Measurements from ENCODE around the gene FIS1.
A peak's percentile ranks its signal among the peaks of the same experiment; 100 is the strongest.
"Not testable (repeated sequence)": the region's sequence is repeated elsewhere in the genome, so short reads cannot be mapped to it uniquely, and the experiment has no call there.

Gene FIS1

DNA sequence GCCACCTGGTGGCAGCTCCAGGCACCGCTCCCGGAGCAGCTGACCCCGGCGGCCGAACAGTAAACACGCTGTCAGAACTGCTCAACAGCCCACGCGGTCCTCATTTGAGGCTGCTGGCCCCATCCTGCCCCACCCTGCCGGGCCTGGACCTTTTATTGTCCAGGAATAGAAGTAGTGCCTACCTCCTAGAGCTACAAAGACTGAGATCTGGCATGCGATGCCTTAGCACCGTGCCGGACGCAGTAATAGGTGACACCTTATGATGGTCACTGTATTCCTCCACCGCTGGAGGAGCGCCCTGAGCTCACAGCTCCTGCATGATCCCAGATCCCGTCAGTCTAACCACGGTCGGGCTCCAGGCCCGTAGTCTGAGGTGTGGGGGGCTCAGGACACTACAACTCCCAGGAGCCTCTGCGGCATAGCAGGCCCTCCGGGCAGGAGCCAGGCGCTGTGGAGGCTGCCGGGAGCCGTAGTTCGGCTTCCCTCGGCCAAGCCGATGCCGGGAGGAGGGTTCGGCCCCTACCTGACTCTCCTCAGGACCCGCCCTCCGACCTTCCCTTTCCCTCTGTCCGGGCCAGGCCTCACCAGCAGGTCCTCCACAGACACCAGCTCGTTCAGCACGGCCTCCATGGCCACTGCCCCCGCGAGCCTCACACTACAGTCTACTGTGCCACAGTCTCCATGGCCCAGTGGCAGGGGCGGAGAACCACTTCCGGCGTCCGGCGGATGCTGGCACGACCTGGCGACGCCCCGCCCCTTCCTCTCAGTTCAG lies at the start of gene FIS1:
Gene FIS1 (minus strand): TSS at position 707 of the 772 bp plus-strand sequence. CDS start 77 bp downstream, at position 630.
- DNase-seq = peak; percentile 91

DNA sequence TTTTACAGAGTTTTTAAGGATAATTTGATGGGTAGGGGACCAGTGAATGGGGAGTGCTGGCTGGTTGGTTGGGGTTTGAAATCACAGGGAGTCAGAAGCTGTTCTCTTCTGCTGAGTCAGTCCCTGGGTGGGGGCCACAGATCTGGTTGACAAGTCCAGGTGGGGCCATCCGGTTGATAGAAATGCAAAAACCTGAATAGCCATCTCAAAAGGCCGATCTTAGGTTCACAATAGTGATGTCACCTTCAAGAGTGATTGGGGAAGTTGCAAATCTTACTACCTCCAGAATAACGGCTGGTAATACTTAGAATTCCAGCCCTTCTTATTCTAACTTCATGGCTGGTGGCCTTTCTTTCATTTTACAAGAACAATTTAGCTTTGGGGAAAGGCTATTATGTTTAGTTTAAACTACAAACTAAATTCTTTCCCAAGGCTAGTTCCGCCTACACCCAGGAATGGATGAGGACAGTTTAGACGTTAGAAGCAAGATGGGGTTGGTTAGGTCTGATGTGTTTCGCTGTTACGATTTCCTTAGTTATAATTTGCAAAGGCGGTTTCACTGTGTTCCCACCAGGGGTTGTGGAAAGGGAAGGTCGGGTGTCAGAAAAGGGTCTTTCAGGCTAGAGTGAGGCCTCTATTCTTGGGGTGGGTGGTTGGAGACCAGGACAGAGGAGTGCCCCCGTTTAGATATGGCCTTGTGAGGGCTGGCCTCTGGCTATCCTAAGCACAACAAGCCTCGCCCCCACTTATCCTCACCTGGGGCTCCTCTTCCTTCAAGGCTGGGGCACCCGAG lies 49.4 kb upstream of the FIS1 start:
- no peak for DNase-seq

GRCh38 chr7:101293069-101294021 lies 48.5 kb upstream of the FIS1 start:
- DNase-seq = not testable (repeated sequence)

DNA sequence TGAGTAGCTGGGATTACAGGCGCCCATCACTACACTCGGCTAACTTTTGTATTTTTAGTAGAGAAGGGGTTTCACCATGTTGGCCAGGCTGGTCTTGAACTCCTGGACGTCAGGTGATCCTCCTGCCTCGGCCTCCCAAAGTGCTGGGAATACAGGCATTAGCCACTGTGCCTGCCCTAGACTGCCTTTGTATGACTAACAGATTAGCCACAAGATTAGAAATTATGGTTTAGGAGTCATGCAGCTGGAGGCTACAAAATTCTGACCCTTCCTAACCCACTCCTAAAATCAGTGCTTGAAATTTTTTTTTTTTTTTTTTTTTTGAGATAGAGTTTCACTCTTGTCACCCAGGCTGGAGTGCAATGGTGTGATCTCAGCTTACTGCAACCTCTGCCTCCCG lies 47.7 kb upstream of the FIS1 start:
- DNase-seq = not testable (repeated sequence)

DNA sequence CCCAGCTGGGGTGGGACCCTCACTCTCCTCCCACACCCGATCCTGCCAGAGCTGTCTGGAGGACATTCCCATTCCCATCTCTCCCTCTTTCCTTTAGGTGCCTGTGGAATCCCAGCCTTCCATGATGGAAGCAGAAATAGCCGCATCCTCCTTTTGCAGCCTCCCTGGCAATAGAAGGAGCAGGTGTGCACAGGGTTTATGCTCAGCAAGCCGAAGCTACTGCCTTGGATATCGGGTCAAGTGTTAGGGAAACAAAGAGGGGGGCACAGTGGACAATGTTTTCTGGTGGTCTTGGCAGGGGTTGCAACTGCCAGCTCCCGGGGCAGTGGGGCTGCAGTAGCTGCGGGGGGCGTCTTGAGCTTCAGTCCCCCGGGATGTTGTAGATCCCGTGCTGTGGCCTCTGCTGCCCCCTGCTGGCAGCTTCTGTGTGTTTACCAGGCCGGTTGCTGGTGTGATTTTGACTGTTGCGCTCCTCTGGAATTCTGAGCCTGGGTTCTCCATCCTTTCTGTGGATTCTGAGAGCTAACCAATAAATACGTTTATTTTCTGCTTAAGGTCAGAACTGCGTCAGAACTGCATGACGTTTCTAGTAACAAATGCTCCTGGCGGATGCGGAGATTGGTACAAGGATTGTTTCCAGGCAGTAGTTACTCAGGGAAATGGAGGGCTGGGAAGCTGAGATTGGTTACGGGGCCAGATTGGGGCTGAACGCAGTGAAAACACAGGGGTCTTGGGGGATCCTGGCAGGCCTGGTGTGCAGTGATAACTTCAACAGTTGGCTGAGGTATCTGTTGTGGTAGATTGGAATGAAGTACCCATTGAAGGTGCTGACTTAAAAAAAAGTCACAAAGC lies 45.5 kb upstream of the FIS1 start:
- peak; percentile 38 for DNase-seq

GRCh38 chr7:101289687-101290086 lies 44.8 kb upstream of the FIS1 start:
- not testable (repeated sequence) for DNase-seq

- no peak for DNase-seq
These were observed 43.6 kb upstream of the FIS1 start for GRCh38 chr7:101288439-101288838.

GRCh38 chr7:101287032-101287431 lies 42.2 kb upstream of the FIS1 start:
- DNase-seq = no peak

DNA sequence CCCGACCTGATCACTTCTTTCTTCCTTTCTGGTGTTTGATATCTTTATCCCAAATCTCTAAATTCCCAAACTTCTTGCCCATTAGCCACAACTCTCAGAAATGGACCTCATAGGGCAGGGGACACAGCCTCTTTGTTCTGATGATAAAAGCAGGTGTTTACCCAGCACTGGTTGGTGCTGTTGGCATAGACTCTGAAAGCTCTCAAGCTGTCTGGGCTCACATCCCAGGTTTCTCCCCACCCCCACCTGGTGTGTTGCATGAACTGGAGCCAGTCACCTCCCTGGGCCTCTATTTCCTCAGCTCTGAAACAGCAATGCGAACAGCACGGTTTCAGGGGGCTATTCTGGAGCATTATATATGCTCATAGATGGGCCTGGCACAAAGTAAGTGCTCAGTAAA lies 41.0 kb upstream of the FIS1 start:
- DNase-seq = not testable (repeated sequence)

GRCh38 chr7:101285171-101285570 lies 40.3 kb upstream of the FIS1 start:
- DNase-seq = no peak

- not testable (repeated sequence) for DNase-seq
These were observed 36.0 kb upstream of the FIS1 start for GRCh38 chr7:101280912-101281311.

GRCh38 chr7:101278461-101279292 lies 33.8 kb upstream of the FIS1 start:
- no peak for DNase-seq

DNA sequence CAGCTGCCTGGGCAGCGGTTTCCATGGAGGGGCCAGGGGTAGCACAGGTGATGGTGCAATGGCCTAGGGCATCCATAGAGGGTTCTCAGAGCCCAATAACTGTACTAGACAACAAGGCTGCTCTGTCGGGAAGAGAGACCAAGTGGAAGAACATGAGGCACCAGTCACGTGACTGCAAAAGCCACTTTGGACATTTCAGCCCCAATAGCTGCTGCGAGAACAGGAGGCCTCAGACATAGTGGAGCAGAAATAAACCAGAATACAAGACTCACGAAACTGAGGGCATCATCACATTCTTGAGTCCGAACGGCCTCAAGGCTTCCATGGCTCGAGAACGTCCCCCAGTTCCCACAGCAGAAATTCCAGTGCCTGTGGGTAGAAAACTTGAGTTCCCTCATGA lies 32.3 kb upstream of the FIS1 start:
- no peak for DNase-seq

DNA sequence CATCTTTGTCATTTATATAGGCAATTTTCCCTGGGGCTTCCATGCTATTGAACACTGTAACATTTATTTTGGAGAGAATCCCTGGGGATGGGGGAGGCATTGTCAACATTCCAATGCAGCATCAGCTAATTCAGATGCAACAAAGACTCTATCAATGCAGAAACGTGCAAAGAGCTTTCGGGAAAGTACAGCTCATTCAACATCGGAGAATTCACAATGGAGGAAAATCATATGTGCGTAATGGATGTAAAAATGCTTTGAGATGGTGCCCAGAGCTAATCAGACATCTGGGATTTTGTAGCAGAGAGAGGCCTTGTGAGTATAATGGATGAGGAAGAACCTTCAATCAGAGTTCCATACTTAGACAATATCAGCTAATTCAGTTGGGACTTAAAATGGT lies 28.3 kb upstream of the FIS1 start:
- no peak for DNase-seq

- no peak for DNase-seq
These were observed 26.1 kb upstream of the FIS1 start for GRCh38 chr7:101271021-101271420.

DNA sequence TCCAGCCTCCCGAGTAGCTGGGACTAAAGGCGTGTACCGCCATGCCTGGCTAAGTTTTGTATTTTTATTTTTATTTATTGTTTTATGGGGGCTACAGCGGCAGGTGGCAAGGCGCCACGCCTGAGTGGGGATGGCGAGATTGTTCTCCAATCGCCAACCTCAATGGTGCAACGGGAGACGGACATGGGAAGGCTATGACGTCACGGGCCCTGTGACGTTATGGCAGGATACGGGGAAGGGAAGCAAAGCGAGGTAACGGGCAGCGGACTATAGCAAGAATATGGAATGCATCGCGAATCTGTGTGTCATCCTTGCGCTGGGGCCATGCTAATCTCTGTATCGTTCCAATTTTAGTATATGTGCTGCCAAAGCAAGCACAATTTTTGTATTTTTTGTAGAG lies 24.8 kb upstream of the FIS1 start:
- no peak for DNase-seq

DNA sequence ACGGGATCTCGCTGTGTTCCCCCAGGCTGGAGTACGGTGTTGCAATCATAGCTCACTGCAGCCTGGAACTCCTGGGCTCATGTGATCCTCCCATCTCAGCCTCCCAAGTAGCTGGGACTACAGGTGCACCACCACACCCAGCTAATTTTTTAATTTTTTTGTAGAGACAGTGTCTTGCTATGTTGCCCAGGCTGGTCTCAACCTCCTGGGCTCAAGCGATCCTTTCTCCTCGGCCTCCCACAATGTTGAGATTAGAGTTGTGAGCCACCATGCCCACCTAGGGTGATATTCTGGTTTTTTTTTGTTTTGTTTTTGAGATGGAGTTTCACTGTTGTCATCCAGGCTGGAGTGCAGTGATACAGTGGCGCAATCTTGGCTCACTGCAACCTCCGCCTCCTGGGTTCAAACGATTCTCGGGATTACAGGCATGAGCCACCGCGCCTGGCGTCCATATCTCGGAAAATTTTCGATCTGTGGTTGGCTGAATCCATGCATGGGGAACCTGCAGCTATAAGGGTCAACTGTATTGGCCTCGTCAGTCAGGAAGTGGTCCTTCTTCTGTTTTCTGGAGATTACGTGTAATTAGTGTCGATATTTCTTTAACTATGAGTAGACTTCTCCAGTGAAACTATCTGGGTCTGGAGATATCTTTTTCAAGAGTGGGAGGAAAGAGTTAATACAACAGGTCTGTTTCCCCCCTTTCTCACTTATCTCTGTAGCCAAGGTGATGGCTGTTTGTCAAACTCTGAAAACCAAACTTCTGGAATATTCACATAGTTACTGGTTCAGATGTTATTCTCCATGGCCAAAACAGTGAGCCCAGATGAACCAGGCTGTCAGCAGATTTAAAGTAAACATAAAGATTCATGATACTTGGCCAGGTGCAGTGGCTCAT lies 21.0 kb upstream of the FIS1 start:
- peak; percentile 62 for DNase-seq

- DNase-seq = not testable (repeated sequence)
These were observed 19.3 kb upstream of the FIS1 start for GRCh38 chr7:101264102-101264706.

- DNase-seq = no peak
These were observed 13.4 kb upstream of the FIS1 start for GRCh38 chr7:101258243-101258731.

Measured in hematopoietic multipotent progenitor cell treated with erythropoietin and hydrocortisone succinate and interleukin-3 and kit ligand, for 8 days (in vitro differentiated cells).